Measurements from ENCODE around the gene DAD1. TPM values are rescaled to one million over a fixed set of nuclear protein-coding genes. Genes with fewer than 3 reads are reported as not detected.
"Not testable (repeated sequence)": the region's sequence is repeated elsewhere in the genome, so short reads cannot be mapped to it uniquely, and the experiment has no call there.

DAD1 gene
- total RNA-seq, 1 donor from 2014 or later = 165 TPM

- intact Hi-C loops (cut with micrococcal nuclease) = loop anchor here (1.0 to 5.0 kb wide), 11 partner anchors 8 to 652 kb away; partner anchors contain the start of gene DAD1
Observed at GRCh38 chr14:22569737-22570131, 19.3 kb downstream of the DAD1 start.

GRCh38 chr14:22569106-22569736, 19.8 kb downstream of the DAD1 start:
- intact Hi-C loops (cut with micrococcal nuclease) = no loop called here

- intact Hi-C loops (cut with micrococcal nuclease) = no loop called here
Observed at GRCh38 chr14:22567437-22567836, 21.6 kb downstream of the DAD1 start.

GRCh38 chr14:22566845-22567244, 22.2 kb downstream of the DAD1 start:
- intact Hi-C loops (cut with micrococcal nuclease) = no loop called here

- intact Hi-C loops (cut with micrococcal nuclease) = not testable (repeated sequence)
Observed at GRCh38 chr14:22566266-22566665, 22.8 kb downstream of the DAD1 start.

- intact Hi-C loops (cut with micrococcal nuclease) = no loop called here
Observed at GRCh38 chr14:22565391-22565945, 23.6 kb downstream of the DAD1 start.

GRCh38 chr14:22564463-22564862, 24.6 kb downstream of the DAD1 start:
- intact Hi-C loops (cut with micrococcal nuclease) = no loop called here

GRCh38 chr14:22563987-22564386, 25.0 kb downstream of the DAD1 start:
- intact Hi-C loops (cut with micrococcal nuclease) = no loop called here

GRCh38 chr14:22561661-22562579, 27.1 kb downstream of the DAD1 start:
- intact Hi-C loops (cut with micrococcal nuclease) = loop anchor here (1.0 kb wide), 3 partner anchors 8 to 445 kb away; partner anchors contain the start of gene DAD1

GRCh38 chr14:22561366-22561660, 27.7 kb downstream of the DAD1 start:
- intact Hi-C loops (cut with micrococcal nuclease) = loop anchor here (1.0 kb wide), 3 partner anchors 9 to 446 kb away; partner anchors contain the start of gene DAD1

GRCh38 chr14:22560662-22561365, 28.2 kb downstream of the DAD1 start:
- intact Hi-C loops (cut with micrococcal nuclease) = loop anchor here (1.0 kb wide), 3 partner anchors 9 to 446 kb away; partner anchors contain the start of gene DAD1

- intact Hi-C loops (cut with micrococcal nuclease) = loop anchor here (5.0 kb wide), 2 partner anchors 337 to 447 kb away; no protein-coding TSS in a partner anchor
Observed at GRCh38 chr14:22559041-22559440, 30.0 kb downstream of the DAD1 start.

- intact Hi-C loops (cut with micrococcal nuclease) = loop anchor here (5.0 kb wide), 2 partner anchors 336 to 446 kb away; no protein-coding TSS in a partner anchor
Observed at GRCh38 chr14:22558221-22558913, 30.7 kb downstream of the DAD1 start.

GRCh38 chr14:22557846-22558220, 31.2 kb downstream of the DAD1 start:
- intact Hi-C loops (cut with micrococcal nuclease) = loop anchor here (1.0 to 5.0 kb wide), 9 partner anchors 12 to 711 kb away; partner anchors contain the start of gene AJUBA

GRCh38 chr14:22556990-22557623, 31.9 kb downstream of the DAD1 start:
- intact Hi-C loops (cut with micrococcal nuclease) = loop anchor here (1.0 to 5.0 kb wide), 12 partner anchors 13 to 710 kb away; partner anchors contain the start of genes AJUBA and DAD1

GRCh38 chr14:22556021-22556989, 32.7 kb downstream of the DAD1 start:
- intact Hi-C loops (cut with micrococcal nuclease) = loop anchor here (1.0 to 5.0 kb wide), 10 partner anchors 33 to 710 kb away; partner anchors contain the start of genes AJUBA and DAD1

- intact Hi-C loops (cut with micrococcal nuclease) = loop anchor here (1.0 to 5.0 kb wide), 10 partner anchors 34 to 709 kb away; partner anchors contain the start of genes AJUBA and DAD1
Observed at GRCh38 chr14:22555384-22556011, 33.5 kb downstream of the DAD1 start.

Data from T-helper 2 cell treated with Interferon-gamma antibody and Interleukin-4, amounts not matched to agents 100 ng/mL and 5 ng/mL, for 36 hours (primary cell).